Prostate gland (tissue), 2 donors: Measurements from ENCODE around the gene KRT35.

ENCODE experiments used
- CTCF ChIP-seq, 4 experiments: fragments of 200-600 bp in 2 of 4; fragments of 450-650 bp in 2 of 4; sonication (generic) in 2 of 4; IDR thresholded peaks; 1 replicate in 3 of 4; 2 replicates in 1 of 4; pipeline ENCODE4 v1.5.1; 2016 to 2019; ENCODE audit warnings: antibody characterized with exemption in 4 of 4, mild to moderate bottlenecking in 2 of 4, moderate library complexity in 2 of 4
- POLR2A ChIP-seq: fragments of 450-650 bp; IDR thresholded peaks from one replicate; pipeline ENCODE4 v1.6.1; 2016; ENCODE audit warnings: antibody characterized with exemption, mild to moderate bottlenecking
- POLR2AphosphoS5 ChIP-seq: sonication (generic); formaldehyde crosslinking; IDR thresholded peaks from one replicate; pipeline ENCODE4 v1.6.1; 2017; ENCODE audit warnings: antibody characterized with exemption

DNA sequence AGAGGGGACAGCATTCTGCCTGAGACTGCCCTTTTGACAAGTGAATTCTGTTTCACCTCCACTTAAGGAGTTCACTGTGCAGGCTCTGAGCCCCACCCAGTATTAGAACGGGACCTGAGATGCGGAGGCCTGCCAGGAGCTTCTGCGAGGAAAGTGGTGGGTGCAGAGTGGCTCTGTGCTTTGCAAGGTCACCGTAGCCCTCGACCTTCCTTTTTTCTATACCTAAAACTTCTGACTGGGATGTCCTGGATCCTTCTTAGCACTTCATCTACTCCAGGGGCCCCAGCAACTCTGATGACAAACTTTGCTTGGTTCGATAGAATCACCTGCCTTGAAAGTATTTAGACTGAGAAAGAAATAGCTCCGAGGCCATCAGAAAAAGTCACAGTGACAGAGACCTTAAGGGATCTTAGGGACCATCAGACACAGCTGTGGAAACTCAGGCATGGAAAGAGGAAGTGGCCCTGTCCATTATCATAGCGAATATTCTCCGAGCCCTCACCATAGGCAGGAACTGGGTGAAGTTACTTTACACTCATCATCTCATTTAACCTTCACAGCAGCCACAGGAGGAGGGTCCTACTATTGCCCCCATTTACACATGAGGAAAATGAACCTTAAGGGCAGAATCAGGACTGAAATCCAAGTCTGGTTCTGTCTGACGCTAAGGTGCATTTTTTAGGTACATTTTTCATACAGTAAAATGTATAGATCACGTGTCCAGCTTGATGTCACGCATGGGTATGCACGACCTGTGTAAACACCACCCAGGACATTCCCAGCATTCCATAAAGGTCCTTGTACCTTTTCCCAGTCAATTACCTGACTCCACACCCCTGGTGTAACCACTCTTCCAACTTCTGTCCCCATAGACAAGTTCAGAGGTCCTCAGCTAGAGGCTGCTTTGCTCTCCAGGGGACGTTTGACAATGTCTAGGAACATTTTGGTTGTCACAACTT lies 25.1 kb upstream of the KRT35 start:
- TF ChIP-seq CTCF (IDR thresholded peaks at IDR 0.05) (no peak), POLR2A (no peak), POLR2AphosphoS5 (no peak)
